OCI-LY7 (cell line): Measurements from ENCODE around the gene ZIM2. TPM values are rescaled to one million over a fixed set of nuclear protein-coding genes. Genes with fewer than 3 reads are reported as not detected.

Experiments used
- BruUV-seq: library from RNA; stranded (reverse); fragments of 400-500 nt; replicated peaks from 2 replicates; lab custom pipeline; 2021; lab: Mats Ljungman, UMichigan
- CTCF ChIA-PET: fragments of 300-600 bp; sonication (Branson Sonifier 250); formaldehyde crosslinking; loops from one replicate; lab custom pipeline; 2022; ENCODE audit warnings: antibody characterized with exemption; ENCODE audit not compliant: unreplicated experiment; lab: Charles Lee
- POLR2A ChIA-PET: fragments of 300-600 bp; sonication (Branson Sonifier 250); formaldehyde crosslinking; loops from one replicate; lab custom pipeline; 2022; ENCODE audit warnings: antibody characterized with exemption; lab: Charles Lee
- DNase-seq: peaks from one replicate; pipeline ENCODE4 v3.0.0-alpha.2; 2015; ENCODE audit warnings: low spot score
- H2AFZ ChIP-seq: fragments of 200-600 bp; sonication (generic), shearing (Covaris generic); 2 replicates; pipeline ENCODE4 v1.6.1; 2014; ENCODE audit warnings: mild to moderate bottlenecking, antibody characterized with exemption, low read length, moderate library complexity
- H3K27ac ChIP-seq: fragments of 200-600 bp; sonication (generic); 2 replicates; pipeline ENCODE4 v1.5.1; 2014; ENCODE audit warnings: mixed run types, low read depth, mild to moderate bottlenecking, moderate library complexity, low read length, inconsistent platforms; ENCODE audit not compliant: poor library complexity, severe bottlenecking
- H3K36me3 ChIP-seq: fragments of 200-600 bp; sonication (generic); 2 replicates; pipeline ENCODE4 v1.6.1; 2014; ENCODE audit warnings: mild to moderate bottlenecking, antibody characterized with exemption, low read length, moderate library complexity, mixed read lengths; ENCODE audit not compliant: insufficient read depth
- H3K4me1 ChIP-seq: fragments of 200-600 bp; sonication (generic); 2 replicates; pipeline ENCODE4 v1.5.1; 2014; ENCODE audit warnings: mild to moderate bottlenecking, low read length; ENCODE audit not compliant: insufficient read depth, poor library complexity, severe bottlenecking
- H3K4me2 ChIP-seq: fragments of 200-600 bp; sonication (generic); 2 replicates; pipeline ENCODE4 v1.6.1; 2014; ENCODE audit warnings: mild to moderate bottlenecking, low read length
- H3K4me3 ChIP-seq: fragments of 200-600 bp; sonication (generic); 2 replicates; pipeline ENCODE4 v1.5.1; 2014; ENCODE audit warnings: mild to moderate bottlenecking, low read depth, low read length; ENCODE audit not compliant: poor library complexity, severe bottlenecking
- H3K79me2 ChIP-seq: fragments of 200-600 bp; sonication (generic); 2 replicates; pipeline ENCODE4 v1.6.1; 2016; ENCODE audit warnings: low read depth, mild to moderate bottlenecking, low read length, moderate library complexity, mixed read lengths; ENCODE audit not compliant: insufficient read depth
- H3K9me2 ChIP-seq: fragments of 200-600 bp; sonication (generic); 2 replicates; pipeline ENCODE4 v1.6.1; 2016; ENCODE audit warnings: mild to moderate bottlenecking, low read length, mixed read lengths; ENCODE audit not compliant: insufficient read depth
- H3K9me3 ChIP-seq: fragments of 200-600 bp; sonication (generic); 2 replicates; pipeline ENCODE4 v1.6.1; 2014; ENCODE audit warnings: mild to moderate bottlenecking, mixed run types, low read length, mixed read lengths
- H4K20me1 ChIP-seq: fragments of 200-600 bp; sonication (generic); 2 replicates; pipeline ENCODE4 v1.6.1; 2014; ENCODE audit warnings: mild to moderate bottlenecking, antibody characterized with exemption, low read length, moderate library complexity, mixed read lengths; ENCODE audit not compliant: insufficient read depth
- EZH2phosphoT487 ChIP-seq: fragments of 200-600 bp; sonication (generic); IDR thresholded peaks from 2 replicates; pipeline ENCODE4 v1.6.1; 2018; ENCODE audit warnings: low read depth, borderline replicate concordance, mild to moderate bottlenecking, mixed run types, antibody characterized with exemption, low read length, moderate library complexity, mixed read lengths
- intact Hi-C: fragments of 100-400 bp; cut with micrococcal nuclease; formaldehyde crosslinking; loops from one replicate; pipeline ENCODE4 v1.10.0; 2022; ENCODE audit not compliant: unreplicated experiment
- total RNA-seq, 2 experiments: library from RNA; depleted of rRNA in 1 of 2; stranded (reverse); fragments of >200 nt in 1 of 2; shearing (Covaris generic) in 1 of 2; gene quantifications; 2 replicates each; pipeline ENCODE4 v1.2.3, GENCODE V29; 2014 to 2022
- TF ChIP-seq, protein P1 (sequence below): fragments of 200-600 bp; sonication (generic); conservative IDR thresholded peaks from 2 replicates; pipeline ENCODE4 v1.5.1; 2014; ENCODE audit warnings: mild to moderate bottlenecking, antibody characterized with exemption, low read length, moderate library complexity, mixed read lengths

The ZIM2 gene
- total RNA-seq, 2 experiments from 2014 or later, result not detected

DNA sequence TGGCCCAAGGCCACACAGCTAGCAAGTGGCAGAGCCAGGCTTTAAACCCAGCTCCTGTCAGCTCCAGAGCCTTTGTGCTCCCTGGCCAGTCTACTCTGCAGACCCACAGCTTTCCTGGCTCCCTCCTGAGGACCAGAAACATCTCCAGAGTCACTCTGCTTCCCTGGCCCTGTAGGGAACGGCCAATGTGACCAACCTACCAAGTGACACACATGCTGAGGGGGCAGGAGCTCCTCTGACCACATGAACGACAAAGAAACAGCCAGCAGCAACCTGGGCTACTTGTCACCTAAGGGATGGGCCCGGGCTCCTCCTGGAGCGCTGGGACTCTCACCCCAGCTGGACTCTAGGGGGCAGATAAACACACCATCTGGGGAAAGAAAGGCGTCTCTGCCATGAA is 19.3 kb downstream of the ZIM2 start:
- no peak for DNase-seq
- no peak overlapping the region for H3K4me2 ChIP-seq
- H3K4me3 ChIP-seq, result no peak overlapping the region
- H4K20me1 ChIP-seq, result no peaks in the 10 kb centered on the region
- H2AFZ ChIP-seq, result no peak overlapping the region
- H3K36me3 ChIP-seq, result no peaks in the 10 kb centered on the region
- ChIA-PET CTCF (no interaction called here), POLR2A (no interaction called here)
- H3K9me2 ChIP-seq, result no peaks in the 10 kb centered on the region
- intact Hi-C loops, result no loop called here
- TF ChIP-seq, protein P1, sequence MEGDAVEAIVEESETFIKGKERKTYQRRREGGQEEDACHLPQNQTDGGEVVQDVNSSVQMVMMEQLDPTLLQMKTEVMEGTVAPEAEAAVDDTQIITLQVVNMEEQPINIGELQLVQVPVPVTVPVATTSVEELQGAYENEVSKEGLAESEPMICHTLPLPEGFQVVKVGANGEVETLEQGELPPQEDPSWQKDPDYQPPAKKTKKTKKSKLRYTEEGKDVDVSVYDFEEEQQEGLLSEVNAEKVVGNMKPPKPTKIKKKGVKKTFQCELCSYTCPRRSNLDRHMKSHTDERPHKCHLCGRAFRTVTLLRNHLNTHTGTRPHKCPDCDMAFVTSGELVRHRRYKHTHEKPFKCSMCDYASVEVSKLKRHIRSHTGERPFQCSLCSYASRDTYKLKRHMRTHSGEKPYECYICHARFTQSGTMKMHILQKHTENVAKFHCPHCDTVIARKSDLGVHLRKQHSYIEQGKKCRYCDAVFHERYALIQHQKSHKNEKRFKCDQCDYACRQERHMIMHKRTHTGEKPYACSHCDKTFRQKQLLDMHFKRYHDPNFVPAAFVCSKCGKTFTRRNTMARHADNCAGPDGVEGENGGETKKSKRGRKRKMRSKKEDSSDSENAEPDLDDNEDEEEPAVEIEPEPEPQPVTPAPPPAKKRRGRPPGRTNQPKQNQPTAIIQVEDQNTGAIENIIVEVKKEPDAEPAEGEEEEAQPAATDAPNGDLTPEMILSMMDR, result no peak
- no peak for TF ChIP-seq EZH2phosphoT487
- BruUV-seq, result no TSS peak
- no peaks in the 10 kb centered on the region for H3K79me2 ChIP-seq
- H3K27ac ChIP-seq, result no peak overlapping the region
- no peaks in the 10 kb centered on the region for H3K4me1 ChIP-seq
- no peaks in the 10 kb centered on the region for H3K9me3 ChIP-seq

DNA sequence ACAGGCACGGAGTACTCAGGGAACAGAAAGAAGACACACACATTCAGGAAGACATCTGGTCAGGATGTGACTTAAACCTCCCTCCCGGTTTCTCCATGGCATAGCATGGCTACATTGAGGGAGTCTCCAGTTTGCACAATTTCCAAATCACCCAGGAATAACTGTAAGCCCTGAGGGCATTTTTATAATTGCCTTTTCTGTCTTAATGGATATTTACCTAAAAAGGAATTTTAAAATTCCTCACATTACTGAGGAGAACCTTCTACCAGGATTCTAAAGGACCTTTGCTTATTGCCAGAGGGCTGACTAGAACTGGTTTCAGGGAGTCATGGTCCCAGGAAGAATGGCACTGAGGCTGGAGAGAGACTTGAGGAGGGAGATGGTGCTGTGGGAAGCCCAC is 21.4 kb downstream of the ZIM2 start:
- no peaks in the 10 kb centered on the region for H3K79me2 ChIP-seq

DNA sequence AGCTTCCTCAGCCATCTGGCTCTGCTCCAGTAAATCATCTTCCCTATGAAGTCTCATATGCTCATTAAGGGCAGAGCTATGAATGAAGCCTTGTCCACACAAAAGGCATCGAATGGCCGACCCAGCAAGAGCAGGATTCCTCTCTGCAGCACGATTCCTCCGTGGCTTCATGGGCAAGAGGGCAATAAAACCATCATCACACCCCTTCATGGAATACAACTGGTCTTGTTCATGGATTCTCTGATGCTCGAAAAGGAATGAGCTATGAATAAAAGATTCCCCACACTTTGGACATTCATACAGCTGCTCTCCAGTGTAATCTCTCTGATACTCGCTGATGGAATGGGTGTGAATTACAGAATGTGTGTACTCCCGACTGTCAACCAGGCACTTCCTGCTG is 25.9 kb downstream of the ZIM2 start:
- H4K20me1 ChIP-seq, result no peaks in the 10 kb centered on the region
- POLR2A ChIA-PET, result interaction anchor here (0.5 kb wide), 1 partner anchor 66 kb away, joined by 3 read pairs; no protein-coding TSS in a partner anchor
- BruUV-seq, result no TSS peak

More for the DNA sequence above, 21.4 kb downstream of the ZIM2 start:
- no peaks in the 10 kb centered on the region for H3K36me3 ChIP-seq
- intact Hi-C loops, result no loop called here
- no peak overlapping the region for H3K4me3 ChIP-seq
- ChIA-PET CTCF (no interaction called here), POLR2A (interaction anchor here (0.6 kb wide), 1 partner anchor 325 kb away, joined by 3 read pairs; no protein-coding TSS in a partner anchor)
- no peaks in the 10 kb centered on the region for H4K20me1 ChIP-seq
- no peak for DNase-seq
- BruUV-seq, result no TSS peak
- no peaks in the 10 kb centered on the region for H3K9me3 ChIP-seq
- TF ChIP-seq, protein P1, result no peak
- TF ChIP-seq EZH2phosphoT487, result no peak
- H3K27ac ChIP-seq, result no peak overlapping the region
- H3K4me1 ChIP-seq, result no peaks in the 10 kb centered on the region
- no peak overlapping the region for H2AFZ ChIP-seq
- H3K9me2 ChIP-seq, result no peaks in the 10 kb centered on the region
- no peak overlapping the region for H3K4me2 ChIP-seq

More for the DNA sequence above, 25.9 kb downstream of the ZIM2 start:
- Histone ChIP-seq H3K9me3 (no peaks in the 10 kb centered on the region), H3K9me2 (no peaks in the 10 kb centered on the region), H3K4me3 (no peak overlapping the region), H2AFZ (no peak overlapping the region), H3K4me2 (no peak overlapping the region), H3K27ac (no peak overlapping the region), H3K36me3 (no peaks in the 10 kb centered on the region), H3K79me2 (no peaks in the 10 kb centered on the region), H3K4me1 (no peaks in the 10 kb centered on the region)
- TF ChIP-seq, protein P1, result no peak
- TF ChIP-seq EZH2phosphoT487, result no peak
- DNase-seq, result no peak
- intact Hi-C loops, result no loop called here
- CTCF ChIA-PET, result interaction anchor here (0.6 kb wide), 1 partner anchor 331 kb away, joined by 3 read pairs; no protein-coding TSS in a partner anchor
